ENCODE data around the gene HOXC12.

The HOXC12 gene

DNA sequence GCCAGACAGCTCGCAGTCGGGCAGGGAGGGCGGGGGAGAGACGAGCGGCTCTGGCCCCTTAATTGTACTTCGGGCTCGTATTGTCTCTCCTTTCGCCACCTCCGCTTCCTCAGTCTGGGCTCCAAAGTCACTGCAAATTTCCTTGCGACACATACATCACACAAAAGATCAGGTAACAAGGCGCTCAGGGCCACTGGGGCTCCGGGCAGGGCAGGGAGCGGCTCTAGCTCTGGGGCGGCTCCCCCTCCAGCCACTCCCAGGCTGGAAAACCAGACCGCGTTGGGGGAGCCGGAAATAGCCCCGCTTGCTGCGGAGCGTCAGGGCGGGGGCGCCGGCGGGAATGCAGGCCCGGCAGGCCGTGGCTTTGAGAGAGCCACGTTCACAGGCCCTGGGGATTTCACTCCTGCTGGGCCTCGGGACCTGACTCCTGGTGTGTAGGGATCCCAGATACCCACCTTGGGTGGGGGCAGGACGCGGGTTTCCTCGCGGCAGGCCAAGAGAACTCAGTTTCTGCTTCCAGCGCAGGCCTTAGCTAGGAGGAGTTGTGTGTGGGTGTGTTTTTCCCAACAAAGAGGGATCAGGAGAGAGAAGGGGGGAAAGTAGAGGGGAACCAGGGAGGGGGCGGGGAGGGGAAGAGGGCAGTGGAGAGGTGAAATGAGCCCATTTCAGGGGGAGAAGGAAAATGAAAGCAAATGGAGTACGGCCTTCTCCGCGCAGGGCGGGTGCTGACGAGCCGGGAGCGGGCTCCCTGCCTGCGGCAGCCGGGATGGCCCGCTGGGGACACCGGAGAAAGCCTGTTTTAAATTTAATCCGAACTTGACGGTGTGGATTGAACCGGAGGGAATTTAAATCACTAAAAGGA, 40.9 kb downstream of the HOXC12 start:
- Histone ChIP-seq H3K4me1 (ENCODE audit: control insufficient read depth, insufficient read depth, low read length, poor library complexity, severe bottlenecking) (peaks cover 6% of the 10 kb centered on the region), H3K27ac (ENCODE audit: low read depth, low read length, severe bottlenecking) (no peak overlapping the region), H3K4me3 (ENCODE audit: extremely low read depth, insufficient read depth, low read length, poor library complexity, severe bottlenecking) (peak overlapping the region; percentile 9), H3K36me3 (ENCODE audit: control insufficient read depth, insufficient read depth, low read length) (no peaks in the 10 kb centered on the region), H3K9me3 (ENCODE audit: control insufficient read depth, low read length) (no peaks in the 10 kb centered on the region)
- WGBS, 2 experiments (ENCODE audit: insufficient coverage in 2 of 2), result 3% methylated on average over 41 to 43 of the region's 48 CpGs

- Histone ChIP-seq H3K4me3 (ENCODE audit: extremely low read depth, insufficient read depth, low read length, poor library complexity, severe bottlenecking) (peak overlapping the region; percentile 14), H3K4me1 (ENCODE audit: control insufficient read depth, insufficient read depth, low read length, poor library complexity, severe bottlenecking) (peaks cover 6% of the 10 kb centered on the region), H3K36me3 (ENCODE audit: control insufficient read depth, insufficient read depth, low read length) (no peaks in the 10 kb centered on the region), H3K27ac (ENCODE audit: low read depth, low read length, severe bottlenecking) (no peak overlapping the region), H3K9me3 (ENCODE audit: control insufficient read depth, low read length) (no peaks in the 10 kb centered on the region)
- 13 to 32% methylated on average over 16 to 20 of the region's 29 CpGs for WGBS, 2 experiments (ENCODE audit: insufficient coverage in 2 of 2)
Measured at GRCh38 chr12:53996240-53997203, 41.8 kb downstream of the HOXC12 start.

DNA sequence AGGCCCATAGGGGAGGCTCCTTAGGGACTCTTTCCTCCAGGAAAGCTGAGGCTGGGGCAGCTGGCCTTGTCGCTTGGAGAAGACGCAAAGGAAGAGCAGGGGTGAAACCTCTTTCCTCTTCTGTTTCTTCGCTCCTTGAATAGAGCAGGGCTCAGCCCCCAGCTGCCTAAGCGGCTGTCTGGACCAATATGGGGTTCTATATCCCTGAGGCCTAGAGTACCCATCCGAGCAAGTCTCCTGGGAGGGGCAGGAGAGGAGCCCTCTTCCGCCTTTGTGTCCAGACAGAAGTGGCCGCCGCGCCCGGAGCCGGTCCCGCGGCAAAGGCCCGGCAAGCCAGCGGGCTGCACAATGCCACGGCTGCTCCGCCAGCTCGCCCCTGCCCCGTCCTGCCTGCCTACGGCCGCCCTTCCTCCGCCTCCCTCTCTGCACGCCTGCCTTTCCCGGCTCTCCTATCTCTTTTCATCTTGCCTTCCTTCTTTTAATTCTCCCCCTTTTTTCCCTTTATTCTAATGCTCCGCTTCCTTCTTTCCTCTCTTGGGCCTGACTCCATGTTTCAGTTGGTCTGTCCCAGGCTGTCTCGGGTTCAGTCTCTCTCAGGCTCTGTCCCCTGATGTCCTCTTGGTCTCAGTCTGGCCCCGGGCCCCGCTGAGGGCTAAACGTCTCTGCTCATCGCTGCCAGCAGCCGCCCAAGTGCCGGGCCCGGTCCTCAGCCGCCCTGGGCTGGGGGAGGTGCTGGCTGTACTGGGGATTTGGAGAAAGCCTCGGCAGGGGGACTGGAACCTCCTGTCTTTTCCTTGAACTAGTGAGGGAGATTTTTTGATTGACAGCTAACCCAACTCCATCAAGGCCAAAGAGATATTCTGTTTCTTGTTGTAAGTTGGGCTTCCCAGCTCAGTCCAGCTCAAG, 42.8 kb downstream of the HOXC12 start:
- H3K4me3 ChIP-seq (ENCODE audit: extremely low read depth, insufficient read depth, low read length, poor library complexity, severe bottlenecking), result peak overlapping the region; percentile 14
- no peaks in the 10 kb centered on the region for H3K36me3 ChIP-seq (ENCODE audit: control insufficient read depth, insufficient read depth, low read length)
- 8 to 9% methylated on average over 22 to 27 of the region's 35 CpGs for WGBS, 2 experiments (ENCODE audit: insufficient coverage in 2 of 2)
- peaks cover 6% of the 10 kb centered on the region for H3K4me1 ChIP-seq (ENCODE audit: control insufficient read depth, insufficient read depth, low read length, poor library complexity, severe bottlenecking)
- H3K9me3 ChIP-seq (ENCODE audit: control insufficient read depth, low read length), result no peaks in the 10 kb centered on the region
- H3K27ac ChIP-seq (ENCODE audit: low read depth, low read length, severe bottlenecking), result peak overlapping the region; percentile 29

GRCh38 chr12:53998110-53998899, 43.6 kb downstream of the HOXC12 start:
- Histone ChIP-seq H3K4me3 (ENCODE audit: extremely low read depth, insufficient read depth, low read length, poor library complexity, severe bottlenecking) (no peak overlapping the region), H3K27ac (ENCODE audit: low read depth, low read length, severe bottlenecking) (peak overlapping the region; percentile 6), H3K36me3 (ENCODE audit: control insufficient read depth, insufficient read depth, low read length) (no peaks in the 10 kb centered on the region), H3K4me1 (ENCODE audit: control insufficient read depth, insufficient read depth, low read length, poor library complexity, severe bottlenecking) (peaks cover 6% of the 10 kb centered on the region), H3K9me3 (ENCODE audit: control insufficient read depth, low read length) (no peaks in the 10 kb centered on the region)
- WGBS, 2 experiments (ENCODE audit: insufficient coverage in 2 of 2), result 7 to 19% methylated on average over 3 to 5 of the region's 11 CpGs

DNA sequence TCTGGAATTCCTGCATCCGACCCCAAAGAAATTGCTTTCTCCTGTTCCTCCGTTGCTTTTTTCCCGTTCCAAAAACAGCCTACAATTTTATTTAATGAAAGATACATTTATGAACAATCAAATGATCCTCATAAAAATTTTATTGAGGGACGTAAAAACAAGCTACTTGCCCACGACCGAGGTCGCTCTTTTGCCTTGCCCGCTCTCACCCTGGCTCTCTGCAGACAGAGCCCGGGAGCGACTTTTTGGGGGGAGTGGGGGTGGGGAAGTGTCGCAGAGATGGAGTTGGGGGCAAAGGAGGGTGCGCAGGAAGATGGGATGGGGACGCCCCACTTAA, 44.2 kb downstream of the HOXC12 start:
- Histone ChIP-seq H3K4me1 (ENCODE audit: control insufficient read depth, insufficient read depth, low read length, poor library complexity, severe bottlenecking) (peaks cover 6% of the 10 kb centered on the region), H3K9me3 (ENCODE audit: control insufficient read depth, low read length) (no peaks in the 10 kb centered on the region), H3K4me3 (ENCODE audit: extremely low read depth, insufficient read depth, low read length, poor library complexity, severe bottlenecking) (no peak overlapping the region), H3K27ac (ENCODE audit: low read depth, low read length, severe bottlenecking) (no peak overlapping the region), H3K36me3 (ENCODE audit: control insufficient read depth, insufficient read depth, low read length) (no peaks in the 10 kb centered on the region)
- 31% methylated on average over 3 of the region's 13 CpGs; no CpG with 5 or more reads in 1 of the 2 experiments for WGBS, 2 experiments (ENCODE audit: insufficient coverage in 2 of 2)

DNA sequence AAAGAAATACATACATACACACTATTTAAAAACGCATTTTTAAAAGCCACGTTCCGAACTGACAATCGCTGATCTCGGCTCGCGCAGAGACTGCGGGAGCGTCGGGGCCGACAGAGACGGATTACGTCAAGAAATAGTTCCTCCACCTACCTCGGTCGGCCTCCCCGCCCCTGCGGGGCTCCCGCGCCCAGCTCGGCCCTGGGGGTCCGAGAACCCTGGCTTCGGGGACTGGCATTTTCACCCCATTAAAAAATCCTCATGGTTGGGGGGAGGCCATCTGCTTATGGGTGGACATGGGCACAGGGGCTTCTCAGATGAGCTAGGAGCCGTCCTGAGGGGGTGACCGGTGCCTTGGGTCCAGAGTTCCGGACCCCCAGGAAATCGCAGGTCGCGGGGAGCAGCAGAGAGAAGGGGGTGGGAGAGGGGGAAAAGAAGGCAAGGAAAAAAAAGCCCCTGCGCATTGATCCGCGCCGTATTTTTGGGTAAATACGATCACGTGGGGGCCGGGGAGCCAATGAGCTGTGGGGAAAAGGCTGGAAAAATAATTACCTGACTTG, 44.9 kb downstream of the HOXC12 start:
- WGBS, 2 experiments (ENCODE audit: insufficient coverage in 2 of 2), result 5 to 10% methylated on average over 26 to 28 of the region's 35 CpGs

GRCh38 chr12:54000116-54001114, 45.7 kb downstream of the HOXC12 start, which contains the start of gene HOXC9:
HOXC9 (plus strand) TSS chr12:54000161; CDS start chr12:54000189, 28 bp downstream.
- Histone ChIP-seq H3K27ac (ENCODE audit: low read depth, low read length, severe bottlenecking) (peak within 1 kb of the TSS; percentile 2), H3K9me3 (ENCODE audit: control insufficient read depth, low read length) (no peaks in the 10 kb centered on the region), H3K4me1 (ENCODE audit: control insufficient read depth, insufficient read depth, low read length, poor library complexity, severe bottlenecking) (peaks cover 6% of the 10 kb centered on the region), H3K36me3 (ENCODE audit: control insufficient read depth, insufficient read depth, low read length) (no peaks in the 10 kb centered on the region), H3K4me3 (ENCODE audit: extremely low read depth, insufficient read depth, low read length, poor library complexity, severe bottlenecking) (peak within 1 kb of the TSS; percentile 26)
- WGBS, 2 experiments (ENCODE audit: insufficient coverage in 2 of 2), result 3 to 4% methylated on average over 74 to 83 of the region's 87 CpGs

More for the DNA sequence above, 44.9 kb downstream of the HOXC12 start:
- H3K9me3 ChIP-seq (ENCODE audit: control insufficient read depth, low read length), result no peaks in the 10 kb centered on the region
- peaks cover 6% of the 10 kb centered on the region for H3K4me1 ChIP-seq (ENCODE audit: control insufficient read depth, insufficient read depth, low read length, poor library complexity, severe bottlenecking)
- peak overlapping the region; percentile 26 for H3K4me3 ChIP-seq (ENCODE audit: extremely low read depth, insufficient read depth, low read length, poor library complexity, severe bottlenecking)
- no peaks in the 10 kb centered on the region for H3K36me3 ChIP-seq (ENCODE audit: control insufficient read depth, insufficient read depth, low read length)
- no peak overlapping the region for H3K27ac ChIP-seq (ENCODE audit: low read depth, low read length, severe bottlenecking)

- no peaks in the 10 kb centered on the region for H3K4me1 ChIP-seq (ENCODE audit: control insufficient read depth, insufficient read depth, low read length, poor library complexity, severe bottlenecking)
Measured at GRCh38 chr12:54001283-54002187, 46.8 kb downstream of the HOXC12 start.

More at GRCh38 chr12:54001283-54002187, 46.8 kb downstream of the HOXC12 start:
- WGBS, 2 experiments (ENCODE audit: insufficient coverage in 2 of 2), result 0 to 5% methylated on average over 6 to 7 of the region's 8 CpGs
- peak overlapping the region; percentile 29 for H3K27ac ChIP-seq (ENCODE audit: low read depth, low read length, severe bottlenecking)
- no peaks in the 10 kb centered on the region for H3K9me3 ChIP-seq (ENCODE audit: control insufficient read depth, low read length)
- H3K36me3 ChIP-seq (ENCODE audit: control insufficient read depth, insufficient read depth, low read length), result no peaks in the 10 kb centered on the region
- peak overlapping the region; percentile 16 for H3K4me3 ChIP-seq (ENCODE audit: extremely low read depth, insufficient read depth, low read length, poor library complexity, severe bottlenecking)

Measured in mesodermal cell (in vitro differentiated cells).